Measurements from ENCODE around the gene BBS1. TPM values are rescaled to one million over a fixed set of nuclear protein-coding genes. Genes with fewer than 3 reads are reported as not detected.

Gene BBS1
- polyA plus RNA-seq, 2 of the 4 experiments (the other 2 are of a cell fraction) = 12.5 TPM

DNA sequence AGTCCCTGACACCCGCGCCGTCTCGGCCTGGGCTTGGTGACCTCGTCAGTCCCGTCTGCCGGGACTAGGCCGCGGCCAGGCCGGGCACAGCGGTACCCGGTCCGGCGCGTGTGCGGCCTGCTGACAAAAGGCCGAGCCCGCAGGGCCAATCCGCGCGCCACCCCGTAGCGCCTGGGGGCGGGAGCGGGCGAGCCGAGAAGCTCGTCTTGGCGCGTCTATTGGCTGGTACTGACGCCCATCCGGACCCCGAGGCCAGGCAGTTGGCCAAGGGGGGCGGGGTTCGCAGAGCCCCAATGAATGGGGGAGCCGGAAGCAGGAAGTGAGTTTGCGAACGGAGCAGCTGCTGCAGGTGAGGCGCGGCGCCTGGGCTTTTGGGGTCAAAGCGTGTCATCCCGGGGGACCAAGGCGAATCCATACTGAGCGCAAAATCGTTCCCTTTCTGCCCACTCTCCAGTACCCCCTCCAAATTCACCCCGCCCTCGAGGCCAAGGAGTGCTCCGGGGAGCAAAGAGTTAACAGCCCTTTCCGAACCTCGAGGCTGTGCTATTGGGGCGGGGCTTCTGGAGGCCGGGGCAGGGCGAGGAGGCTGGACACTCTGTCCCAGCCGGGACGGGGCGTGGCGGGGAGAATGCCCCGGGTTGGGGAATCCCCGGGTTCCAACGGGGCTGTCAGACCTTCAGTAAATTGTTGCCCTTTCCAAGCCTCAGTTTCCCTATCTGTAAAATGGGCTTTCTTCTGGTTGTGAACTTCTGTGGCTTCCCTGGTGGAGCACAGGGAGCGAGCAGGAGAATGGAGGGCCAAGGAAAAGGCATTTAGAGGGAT lies 30.1 kb upstream of the BBS1 start, which contains the start of gene DPP3 (continued):
- TF ChIP-seq ESRRA (IDR thresholded peaks at IDR 0.05; ENCODE audit: borderline replicate concordance, low read length) (no peak), MAZ (IDR thresholded peaks at IDR 0.05; ENCODE audit: borderline replicate concordance, low read depth, low read length) (no peak), CEBPB (IDR thresholded peaks at IDR 0.05) (no peak), SMC3 (IDR thresholded peaks at IDR 0.05) (no peak), ZSCAN20 (CRISPR knock-in tag; IDR thresholded peaks at IDR 0.05) (no peak), HEYL (CRISPR knock-in tag; IDR thresholded peaks at IDR 0.05) (no peak), NPAS2 (CRISPR knock-in tag; IDR thresholded peaks at IDR 0.05; ENCODE audit: borderline replicate concordance) (no peak), NFE2L2 (conservative IDR thresholded peaks at IDR 0.05; ENCODE audit: low read length) (no peak), HOXB5 (CRISPR knock-in tag; IDR thresholded peaks at IDR 0.05) (peak; percentile 79; the same call in 1 of the 2 replicates), POLR2A (IDR thresholded peaks at IDR 0.05; ENCODE audit: low read length) (peak; percentile 80), EHF (CRISPR knock-in tag; IDR thresholded peaks at IDR 0.05) (no peak), EP300 (IDR thresholded peaks at IDR 0.05) (no peak), KDM5A (IDR thresholded peaks at IDR 0.05) (no peak), JUNB (IDR thresholded peaks at IDR 0.05) (no peak), EHMT2 (IDR thresholded peaks at IDR 0.05; ENCODE audit: low read depth) (no peak), HOXB13 (CRISPR knock-in tag; IDR thresholded peaks at IDR 0.05; ENCODE audit: low read depth) (no peak), ZNF302 (CRISPR knock-in tag; IDR thresholded peaks at IDR 0.05) (no peak), MYC (IDR thresholded peaks at IDR 0.05; ENCODE audit: borderline replicate concordance, low read length) (peak; percentile 83), FOXS1 (CRISPR knock-in tag; IDR thresholded peaks at IDR 0.05) (no peak), ZC3H11A (IDR thresholded peaks at IDR 0.05) (no peak), HOXA7 (CRISPR knock-in tag; IDR thresholded peaks at IDR 0.05) (no peak), CBX8 (IDR thresholded peaks at IDR 0.05) (no peak), FOSB (CRISPR knock-in tag; IDR thresholded peaks at IDR 0.05) (no peak), HDAC2 (IDR thresholded peaks at IDR 0.05) (no peak), GATA3 (IDR thresholded peaks at IDR 0.05; ENCODE audit: borderline replicate concordance) (no peak), BHLHE40 (IDR thresholded peaks at IDR 0.05; ENCODE audit: low read depth, low read length) (no peak), TFCP2L1 (CRISPR knock-in tag; IDR thresholded peaks at IDR 0.05) (no peak; the same call in 1 of the 2 replicates)
- TF ChIP-seq, protein P1, sequence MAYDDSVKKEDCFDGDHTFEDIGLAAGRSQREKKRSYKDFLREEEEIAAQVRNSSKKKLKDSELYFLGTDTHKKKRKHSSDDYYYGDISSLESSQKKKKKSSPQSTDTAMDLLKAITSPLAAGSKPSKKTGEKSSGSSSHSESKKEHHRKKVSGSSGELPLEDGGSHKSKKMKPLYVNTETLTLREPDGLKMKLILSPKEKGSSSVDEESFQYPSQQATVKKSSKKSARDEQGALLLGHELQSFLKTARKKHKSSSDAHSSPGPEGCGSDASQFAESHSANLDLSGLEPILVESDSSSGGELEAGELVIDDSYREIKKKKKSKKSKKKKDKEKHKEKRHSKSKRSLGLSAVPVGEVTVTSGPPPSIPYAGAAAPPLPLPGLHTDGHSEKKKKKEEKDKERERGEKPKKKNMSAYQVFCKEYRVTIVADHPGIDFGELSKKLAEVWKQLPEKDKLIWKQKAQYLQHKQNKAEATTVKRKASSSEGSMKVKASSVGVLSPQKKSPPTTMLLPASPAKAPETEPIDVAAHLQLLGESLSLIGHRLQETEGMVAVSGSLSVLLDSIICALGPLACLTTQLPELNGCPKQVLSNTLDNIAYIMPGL (CRISPR knock-in tag; IDR thresholded peaks at IDR 0.05; ENCODE audit: borderline replicate concordance) = peak; percentile 60; the same call in 1 of the 2 replicates
- TF ChIP-seq, protein P2, sequence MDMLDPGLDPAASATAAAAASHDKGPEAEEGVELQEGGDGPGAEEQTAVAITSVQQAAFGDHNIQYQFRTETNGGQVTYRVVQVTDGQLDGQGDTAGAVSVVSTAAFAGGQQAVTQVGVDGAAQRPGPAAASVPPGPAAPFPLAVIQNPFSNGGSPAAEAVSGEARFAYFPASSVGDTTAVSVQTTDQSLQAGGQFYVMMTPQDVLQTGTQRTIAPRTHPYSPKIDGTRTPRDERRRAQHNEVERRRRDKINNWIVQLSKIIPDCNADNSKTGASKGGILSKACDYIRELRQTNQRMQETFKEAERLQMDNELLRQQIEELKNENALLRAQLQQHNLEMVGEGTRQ (IDR thresholded peaks at IDR 0.05) = peak; percentile 45
- TF ChIP-seq, protein P3, sequence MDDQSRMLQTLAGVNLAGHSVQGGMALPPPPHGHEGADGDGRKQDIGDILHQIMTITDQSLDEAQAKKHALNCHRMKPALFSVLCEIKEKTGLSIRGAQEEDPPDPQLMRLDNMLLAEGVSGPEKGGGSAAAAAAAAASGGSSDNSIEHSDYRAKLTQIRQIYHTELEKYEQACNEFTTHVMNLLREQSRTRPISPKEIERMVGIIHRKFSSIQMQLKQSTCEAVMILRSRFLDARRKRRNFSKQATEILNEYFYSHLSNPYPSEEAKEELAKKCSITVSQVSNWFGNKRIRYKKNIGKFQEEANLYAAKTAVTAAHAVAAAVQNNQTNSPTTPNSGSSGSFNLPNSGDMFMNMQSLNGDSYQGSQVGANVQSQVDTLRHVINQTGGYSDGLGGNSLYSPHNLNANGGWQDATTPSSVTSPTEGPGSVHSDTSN (IDR thresholded peaks at IDR 0.05) = peak; percentile 96
- TF ChIP-seq, protein P4, sequence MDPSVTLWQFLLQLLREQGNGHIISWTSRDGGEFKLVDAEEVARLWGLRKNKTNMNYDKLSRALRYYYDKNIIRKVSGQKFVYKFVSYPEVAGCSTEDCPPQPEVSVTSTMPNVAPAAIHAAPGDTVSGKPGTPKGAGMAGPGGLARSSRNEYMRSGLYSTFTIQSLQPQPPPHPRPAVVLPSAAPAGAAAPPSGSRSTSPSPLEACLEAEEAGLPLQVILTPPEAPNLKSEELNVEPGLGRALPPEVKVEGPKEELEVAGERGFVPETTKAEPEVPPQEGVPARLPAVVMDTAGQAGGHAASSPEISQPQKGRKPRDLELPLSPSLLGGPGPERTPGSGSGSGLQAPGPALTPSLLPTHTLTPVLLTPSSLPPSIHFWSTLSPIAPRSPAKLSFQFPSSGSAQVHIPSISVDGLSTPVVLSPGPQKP (IDR thresholded peaks at IDR 0.05; ENCODE audit: low read depth, low read length) = no peak
- TF ChIP-seq, protein P5, sequence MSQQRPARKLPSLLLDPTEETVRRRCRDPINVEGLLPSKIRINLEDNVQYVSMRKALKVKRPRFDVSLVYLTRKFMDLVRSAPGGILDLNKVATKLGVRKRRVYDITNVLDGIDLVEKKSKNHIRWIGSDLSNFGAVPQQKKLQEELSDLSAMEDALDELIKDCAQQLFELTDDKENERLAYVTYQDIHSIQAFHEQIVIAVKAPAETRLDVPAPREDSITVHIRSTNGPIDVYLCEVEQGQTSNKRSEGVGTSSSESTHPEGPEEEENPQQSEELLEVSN (IDR thresholded peaks at IDR 0.05; ENCODE audit: borderline replicate concordance, low read depth) = peak; percentile 80
- TF ChIP-seq, protein P6, sequence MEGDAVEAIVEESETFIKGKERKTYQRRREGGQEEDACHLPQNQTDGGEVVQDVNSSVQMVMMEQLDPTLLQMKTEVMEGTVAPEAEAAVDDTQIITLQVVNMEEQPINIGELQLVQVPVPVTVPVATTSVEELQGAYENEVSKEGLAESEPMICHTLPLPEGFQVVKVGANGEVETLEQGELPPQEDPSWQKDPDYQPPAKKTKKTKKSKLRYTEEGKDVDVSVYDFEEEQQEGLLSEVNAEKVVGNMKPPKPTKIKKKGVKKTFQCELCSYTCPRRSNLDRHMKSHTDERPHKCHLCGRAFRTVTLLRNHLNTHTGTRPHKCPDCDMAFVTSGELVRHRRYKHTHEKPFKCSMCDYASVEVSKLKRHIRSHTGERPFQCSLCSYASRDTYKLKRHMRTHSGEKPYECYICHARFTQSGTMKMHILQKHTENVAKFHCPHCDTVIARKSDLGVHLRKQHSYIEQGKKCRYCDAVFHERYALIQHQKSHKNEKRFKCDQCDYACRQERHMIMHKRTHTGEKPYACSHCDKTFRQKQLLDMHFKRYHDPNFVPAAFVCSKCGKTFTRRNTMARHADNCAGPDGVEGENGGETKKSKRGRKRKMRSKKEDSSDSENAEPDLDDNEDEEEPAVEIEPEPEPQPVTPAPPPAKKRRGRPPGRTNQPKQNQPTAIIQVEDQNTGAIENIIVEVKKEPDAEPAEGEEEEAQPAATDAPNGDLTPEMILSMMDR (IDR thresholded peaks at IDR 0.05) = no peak
- TF ChIP-seq, protein P7, sequence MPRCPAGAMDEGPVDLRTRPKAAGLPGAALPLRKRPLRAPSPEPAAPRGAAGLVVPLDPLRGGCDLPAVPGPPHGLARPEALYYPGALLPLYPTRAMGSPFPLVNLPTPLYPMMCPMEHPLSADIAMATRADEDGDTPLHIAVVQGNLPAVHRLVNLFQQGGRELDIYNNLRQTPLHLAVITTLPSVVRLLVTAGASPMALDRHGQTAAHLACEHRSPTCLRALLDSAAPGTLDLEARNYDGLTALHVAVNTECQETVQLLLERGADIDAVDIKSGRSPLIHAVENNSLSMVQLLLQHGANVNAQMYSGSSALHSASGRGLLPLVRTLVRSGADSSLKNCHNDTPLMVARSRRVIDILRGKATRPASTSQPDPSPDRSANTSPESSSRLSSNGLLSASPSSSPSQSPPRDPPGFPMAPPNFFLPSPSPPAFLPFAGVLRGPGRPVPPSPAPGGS (IDR thresholded peaks at IDR 0.05) = peak; percentile 90; the same call in 2 of the 3 replicates
- TF ChIP-seq, protein P8, sequence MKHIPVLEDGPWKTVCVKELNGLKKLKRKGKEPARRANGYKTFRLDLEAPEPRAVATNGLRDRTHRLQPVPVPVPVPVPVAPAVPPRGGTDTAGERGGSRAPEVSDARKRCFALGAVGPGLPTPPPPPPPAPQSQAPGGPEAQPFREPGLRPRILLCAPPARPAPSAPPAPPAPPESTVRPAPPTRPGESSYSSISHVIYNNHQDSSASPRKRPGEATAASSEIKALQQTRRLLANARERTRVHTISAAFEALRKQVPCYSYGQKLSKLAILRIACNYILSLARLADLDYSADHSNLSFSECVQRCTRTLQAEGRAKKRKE (CRISPR knock-in tag; IDR thresholded peaks at IDR 0.05; ENCODE audit: low read depth) = no peak
